Effector CD4-positive, alpha-beta T cell (primary cell): ENCODE data around the gene FGF3. TPM values are rescaled to one million over a fixed set of nuclear protein-coding genes. Genes with fewer than 3 reads are reported as not detected.

Experiments
- DNase-seq: peaks from one replicate; pipeline ENCODE4 v3.0.0-alpha.2; 2020
- total RNA-seq: gene quantifications from one replicate; lab custom pipeline; 2026; lab: John Stamatoyannopoulos, UW

FGF3 gene
- total RNA-seq, result not detected

GRCh38 chr11:69818603-69819441 is at the start of gene FGF3:
Gene FGF3, minus strand, starts transcription at chr11:69819416. Its CDS starts 483 bp downstream, at chr11:69818933.
- no peak for DNase-seq

GRCh38 chr11:69868871-69869270 is 49.7 kb upstream of the FGF3 start:
- no peak for DNase-seq

- DNase-seq, result no peak
Observed at GRCh38 chr11:69868006-69868810, 49.0 kb upstream of the FGF3 start.

- no peak for DNase-seq
Observed at GRCh38 chr11:69867076-69868005, 48.1 kb upstream of the FGF3 start.

GRCh38 chr11:69866648-69867047 is 47.4 kb upstream of the FGF3 start:
- no peak for DNase-seq

- no peak for DNase-seq
Observed at GRCh38 chr11:69865707-69866106, 46.5 kb upstream of the FGF3 start.

GRCh38 chr11:69864686-69865661 is 45.8 kb upstream of the FGF3 start:
- DNase-seq, result no peak

GRCh38 chr11:69863544-69864200 is 44.5 kb upstream of the FGF3 start:
- no peak for DNase-seq

- no peak for DNase-seq
Observed at GRCh38 chr11:69862797-69863543, 43.8 kb upstream of the FGF3 start.

- no peak for DNase-seq
Observed at GRCh38 chr11:69862331-69862771, 43.1 kb upstream of the FGF3 start.

GRCh38 chr11:69861901-69862300 is 42.7 kb upstream of the FGF3 start:
- DNase-seq, result no peak

- DNase-seq, result no peak
Observed at GRCh38 chr11:69860796-69861445, 41.7 kb upstream of the FGF3 start.

- no peak for DNase-seq
Observed at GRCh38 chr11:69860244-69860643, 41.0 kb upstream of the FGF3 start.

GRCh38 chr11:69859275-69859934 is 40.2 kb upstream of the FGF3 start:
- DNase-seq, result no peak

GRCh38 chr11:69855421-69855820 is 36.2 kb upstream of the FGF3 start:
- no peak for DNase-seq

GRCh38 chr11:69854713-69855112 is 35.5 kb upstream of the FGF3 start:
- DNase-seq, result no peak

- no peak for DNase-seq
Observed at GRCh38 chr11:69852056-69852455, 32.8 kb upstream of the FGF3 start.

- DNase-seq, result no peak
Observed at GRCh38 chr11:69848201-69848600, 29.0 kb upstream of the FGF3 start.

- DNase-seq, result no peak
Observed at GRCh38 chr11:69844396-69844795, 25.2 kb upstream of the FGF3 start.
